ENCODE results near the gene EP400.

The EP400 gene

DNA sequence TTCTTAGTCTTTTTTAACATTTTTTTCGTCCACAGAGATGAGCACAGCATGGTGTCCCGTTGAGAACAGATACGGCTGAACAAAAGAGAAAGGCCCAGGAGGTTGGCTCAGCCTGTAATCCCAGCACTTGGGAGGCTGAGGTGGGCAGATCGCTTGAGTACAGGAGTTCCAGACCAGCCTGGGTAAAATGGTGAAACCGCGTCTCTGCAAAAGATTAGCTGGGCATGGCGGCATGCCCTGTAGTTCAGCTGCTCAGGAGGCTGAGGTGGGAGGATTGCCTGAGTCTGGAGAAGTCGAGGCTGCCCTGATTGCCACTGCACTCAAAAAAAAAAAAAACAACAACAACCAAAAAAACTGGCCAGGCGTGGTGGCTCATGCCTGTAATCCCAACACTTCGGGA lies 5.9 kb upstream of the EP400 start:
- H3F3A ChIP-seq (ENCODE audit: insufficient read depth) = peaks cover 13% of the 10 kb centered on the region; the same call in 1 of the 2 replicates
- no peak overlapping the region for H3K4me2 ChIP-seq (ENCODE audit: low read depth, low read length, poor library complexity, severe bottlenecking)
- no peaks in the 10 kb centered on the region for H3K9me2 ChIP-seq (replicated peaks; ENCODE audit: insufficient read depth, low read length)
- H3K4me3 ChIP-seq (ENCODE audit: insufficient read depth, low read length, poor library complexity, severe bottlenecking) = no peak overlapping the region
- no peak overlapping the region for H3K9ac ChIP-seq (ENCODE audit: low read length)
- H3K9me3 ChIP-seq (ENCODE audit: insufficient read depth, low read length) = no peaks in the 10 kb centered on the region
- H3K27me3 ChIP-seq (ENCODE audit: low read length) = no peaks in the 10 kb centered on the region
- H3K27ac ChIP-seq (ENCODE audit: low read depth, low read length) = no peak overlapping the region
- no peaks in the 10 kb centered on the region for H3K79me2 ChIP-seq (ENCODE audit: insufficient read depth, low read length)
- H4K20me1 ChIP-seq (ENCODE audit: low read depth, low read length) = no peaks in the 10 kb centered on the region; the same call in 1 of the 2 replicates
- TF ChIP-seq, protein P1, sequence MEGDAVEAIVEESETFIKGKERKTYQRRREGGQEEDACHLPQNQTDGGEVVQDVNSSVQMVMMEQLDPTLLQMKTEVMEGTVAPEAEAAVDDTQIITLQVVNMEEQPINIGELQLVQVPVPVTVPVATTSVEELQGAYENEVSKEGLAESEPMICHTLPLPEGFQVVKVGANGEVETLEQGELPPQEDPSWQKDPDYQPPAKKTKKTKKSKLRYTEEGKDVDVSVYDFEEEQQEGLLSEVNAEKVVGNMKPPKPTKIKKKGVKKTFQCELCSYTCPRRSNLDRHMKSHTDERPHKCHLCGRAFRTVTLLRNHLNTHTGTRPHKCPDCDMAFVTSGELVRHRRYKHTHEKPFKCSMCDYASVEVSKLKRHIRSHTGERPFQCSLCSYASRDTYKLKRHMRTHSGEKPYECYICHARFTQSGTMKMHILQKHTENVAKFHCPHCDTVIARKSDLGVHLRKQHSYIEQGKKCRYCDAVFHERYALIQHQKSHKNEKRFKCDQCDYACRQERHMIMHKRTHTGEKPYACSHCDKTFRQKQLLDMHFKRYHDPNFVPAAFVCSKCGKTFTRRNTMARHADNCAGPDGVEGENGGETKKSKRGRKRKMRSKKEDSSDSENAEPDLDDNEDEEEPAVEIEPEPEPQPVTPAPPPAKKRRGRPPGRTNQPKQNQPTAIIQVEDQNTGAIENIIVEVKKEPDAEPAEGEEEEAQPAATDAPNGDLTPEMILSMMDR (IDR thresholded peaks at IDR 0.05; ENCODE audit: insufficient read depth, low read length, poor library complexity, severe bottlenecking) = no peak
- no peak for TF ChIP-seq EZH2phosphoT487 (conservative IDR thresholded peaks at IDR 0.05; ENCODE audit: low read length)
- no peak overlapping the region for H2AFZ ChIP-seq (ENCODE audit: low read depth, low read length, severe bottlenecking)
- H3K36me3 ChIP-seq (ENCODE audit: low read length) = no peaks in the 10 kb centered on the region

- H2AFZ ChIP-seq (ENCODE audit: low read depth, low read length, severe bottlenecking) = no peak overlapping the region
- no peaks in the 10 kb centered on the region for H3K36me3 ChIP-seq (ENCODE audit: low read length)
- TF ChIP-seq, protein P1 (IDR thresholded peaks at IDR 0.05; ENCODE audit: insufficient read depth, low read length, poor library complexity, severe bottlenecking) = no peak
- TF ChIP-seq EZH2phosphoT487 (conservative IDR thresholded peaks at IDR 0.05; ENCODE audit: low read length) = no peak
Observed at GRCh38 chr12:131944601-131945251, 5.0 kb upstream of the EP400 start.

DNA sequence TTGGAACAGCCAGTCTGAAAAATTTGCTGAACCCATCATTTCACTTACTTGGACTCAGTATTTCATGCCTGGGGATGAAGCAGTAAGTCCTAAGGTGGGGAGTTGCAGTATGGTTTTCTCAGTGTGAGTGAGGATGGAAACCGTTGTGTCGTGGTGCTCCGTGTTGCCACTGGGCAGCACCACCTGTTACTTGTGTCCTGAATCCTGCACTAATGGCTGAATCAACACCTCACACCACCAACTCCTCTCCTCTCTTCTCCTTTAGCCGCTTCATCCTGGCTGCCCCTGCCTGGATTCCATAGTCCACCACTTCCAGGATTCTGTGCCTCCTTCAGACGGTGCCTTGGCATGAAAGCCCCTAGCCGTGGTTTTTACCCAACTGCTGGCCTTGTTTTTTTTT lies 3.0 kb upstream of the EP400 start:
- TF ChIP-seq, protein P1 (IDR thresholded peaks at IDR 0.05; ENCODE audit: insufficient read depth, low read length, poor library complexity, severe bottlenecking) = no peak
- no peak for TF ChIP-seq EZH2phosphoT487 (conservative IDR thresholded peaks at IDR 0.05; ENCODE audit: low read length)
- no peak overlapping the region for H2AFZ ChIP-seq (ENCODE audit: low read depth, low read length, severe bottlenecking)
- peaks cover 13% of the 10 kb centered on the region; the same call in 1 of the 2 replicates for H3F3A ChIP-seq (ENCODE audit: insufficient read depth)
- H3K9ac ChIP-seq (ENCODE audit: low read length) = no peak overlapping the region
- H3K27ac ChIP-seq (ENCODE audit: low read depth, low read length) = no peak overlapping the region
- no peaks in the 10 kb centered on the region; the same call in 1 of the 2 replicates for H4K20me1 ChIP-seq (ENCODE audit: low read depth, low read length)
- H3K36me3 ChIP-seq (ENCODE audit: low read length) = no peaks in the 10 kb centered on the region
- no peaks in the 10 kb centered on the region for H3K27me3 ChIP-seq (ENCODE audit: low read length)
- H3K9me3 ChIP-seq (ENCODE audit: insufficient read depth, low read length) = no peaks in the 10 kb centered on the region
- H3K79me2 ChIP-seq (ENCODE audit: insufficient read depth, low read length) = peaks cover 19% of the 10 kb centered on the region
- no peak overlapping the region for H3K4me3 ChIP-seq (ENCODE audit: insufficient read depth, low read length, poor library complexity, severe bottlenecking)
- no peak overlapping the region for H3K4me2 ChIP-seq (ENCODE audit: low read depth, low read length, poor library complexity, severe bottlenecking)
- no peaks in the 10 kb centered on the region for H3K9me2 ChIP-seq (replicated peaks; ENCODE audit: insufficient read depth, low read length)

More at GRCh38 chr12:131944601-131945251, 5.0 kb upstream of the EP400 start:
- Histone ChIP-seq H3K4me2 (ENCODE audit: low read depth, low read length, poor library complexity, severe bottlenecking) (no peak overlapping the region), H3K79me2 (ENCODE audit: insufficient read depth, low read length) (no peaks in the 10 kb centered on the region), H3K4me3 (ENCODE audit: insufficient read depth, low read length, poor library complexity, severe bottlenecking) (no peak overlapping the region), H3K27me3 (ENCODE audit: low read length) (no peaks in the 10 kb centered on the region), H3F3A (ENCODE audit: insufficient read depth) (peaks cover 13% of the 10 kb centered on the region; the same call in 1 of the 2 replicates), H3K9ac (ENCODE audit: low read length) (no peak overlapping the region), H3K27ac (ENCODE audit: low read depth, low read length) (no peak overlapping the region), H3K9me3 (ENCODE audit: insufficient read depth, low read length) (no peaks in the 10 kb centered on the region), H4K20me1 (ENCODE audit: low read depth, low read length) (no peaks in the 10 kb centered on the region; the same call in 1 of the 2 replicates), H3K9me2 (replicated peaks; ENCODE audit: insufficient read depth, low read length) (no peaks in the 10 kb centered on the region)
